ENCODE results near the gene C16orf96. TPM values are rescaled to one million over a fixed set of nuclear protein-coding genes. Genes with fewer than 3 reads are reported as not detected.
A peak's percentile ranks its signal among the peaks of the same experiment; 100 is the strongest.

The C16orf96 gene
- total and polyA plus RNA-seq, 2 donors = 0.05 TPM

DNA sequence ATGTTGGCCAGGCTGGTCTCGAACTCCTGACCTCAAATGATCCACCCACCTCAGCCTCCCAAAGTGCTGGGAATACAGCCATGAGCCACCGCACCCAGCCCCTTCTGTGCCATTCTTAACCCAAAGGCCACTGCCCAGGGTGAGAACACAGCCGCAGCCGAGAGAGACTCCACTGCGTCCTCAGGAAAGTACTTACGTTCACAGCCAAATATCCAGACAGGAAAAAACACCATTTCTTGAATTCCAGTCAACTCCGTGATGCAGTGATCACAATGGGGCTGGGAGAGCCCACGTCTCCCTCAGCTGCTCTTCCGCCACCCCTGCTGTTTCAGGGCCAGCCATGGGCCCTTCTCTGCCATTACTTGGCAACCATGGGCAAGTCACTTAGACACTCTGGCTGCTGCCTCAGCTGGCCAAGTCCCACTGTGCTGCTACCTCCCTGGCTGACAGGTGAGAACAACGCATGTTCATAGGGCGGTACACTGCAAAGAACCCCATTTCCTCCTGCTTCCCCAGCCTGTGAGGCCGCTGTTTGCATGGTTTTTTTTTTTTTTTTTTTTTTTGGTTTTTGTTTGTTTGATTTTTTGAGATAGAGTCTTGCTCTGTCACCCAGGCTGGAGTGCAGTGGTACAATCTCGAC is 21.9 kb upstream of the C16orf96 start:
- Histone ChIP-seq H3K27ac (ENCODE audit: low read depth in 1 of 2, low read length in 1 of 2) (peak overlapping the region; percentile 61 to 68), H3K4me1 (ENCODE audit: control insufficient read depth in 2 of 2, insufficient read depth in 2 of 2, low read length in 2 of 2) (peaks cover 28 to 84% of the 10 kb centered on the region in 2 donors), H3K4me3 (ENCODE audit: low read length in 2 of 2) (no peak overlapping the region), H3K27me3 (ENCODE audit: control insufficient read depth in 2 of 2, insufficient read depth in 1 of 2, low read length in 1 of 2) (peaks cover 0 to 15% of the 10 kb centered on the region in 2 donors), H3K9me3 (ENCODE audit: control insufficient read depth in 2 of 2, insufficient read depth in 1 of 2, low read length in 1 of 2) (peaks cover 1 to 7% of the 10 kb centered on the region in 2 donors), H3K36me3 (ENCODE audit: control insufficient read depth in 2 of 2, insufficient read depth in 2 of 2, low read length in 1 of 2) (peaks cover 8 to 14% of the 10 kb centered on the region in 2 donors)
- DNase-seq (ENCODE audit: low read depth in 6 of 9, low spot score in 9 of 9) = peak in 3 of 9 donors; percentile 47 to 78 (median 58)
- 83% methylated on average over 13 of the region's 13 CpGs for WGBS

DNA sequence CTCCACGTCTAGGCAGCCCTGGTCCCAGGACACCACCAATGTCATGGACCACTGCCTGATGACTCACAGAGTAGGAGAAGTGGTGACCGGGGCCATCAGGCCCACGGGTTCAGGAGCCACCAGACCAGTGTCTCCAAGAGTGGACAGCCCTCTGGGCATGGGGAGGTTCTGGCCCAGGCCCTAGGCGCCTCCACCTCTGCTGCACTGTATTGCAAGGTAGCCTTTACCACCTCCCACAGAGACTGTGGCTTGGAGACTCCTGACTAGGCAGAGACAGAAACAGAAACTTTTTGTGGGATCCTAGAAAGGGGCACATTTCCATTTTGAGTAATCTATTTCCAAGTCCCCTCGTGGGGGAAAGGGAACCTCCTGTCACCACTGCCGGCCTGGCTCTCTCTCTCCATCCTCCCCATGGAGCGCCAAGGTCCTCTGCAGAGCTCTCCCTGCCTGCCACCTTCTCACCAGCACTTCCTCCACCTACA is 20.5 kb upstream of the C16orf96 start:
- Histone ChIP-seq H3K27me3 (ENCODE audit: control insufficient read depth in 2 of 2, insufficient read depth in 1 of 2, low read length in 1 of 2) (peaks cover 0 to 15% of the 10 kb centered on the region in 2 donors), H3K9me3 (ENCODE audit: control insufficient read depth in 2 of 2, insufficient read depth in 1 of 2, low read length in 1 of 2) (peaks cover 1 to 17% of the 10 kb centered on the region in 2 donors), H3K36me3 (ENCODE audit: control insufficient read depth in 2 of 2, insufficient read depth in 2 of 2, low read length in 1 of 2) (peaks cover 8 to 14% of the 10 kb centered on the region in 2 donors), H3K4me1 (ENCODE audit: control insufficient read depth in 2 of 2, insufficient read depth in 2 of 2, low read length in 2 of 2) (peaks cover 18 to 70% of the 10 kb centered on the region in 2 donors), H3K27ac (ENCODE audit: low read depth in 1 of 2, low read length in 1 of 2) (no peak overlapping the region), H3K4me3 (ENCODE audit: low read length in 2 of 2) (no peak overlapping the region)
- no peak for DNase-seq (ENCODE audit: low read depth in 6 of 9, low spot score in 9 of 9)
- WGBS = 78% methylated on average over 7 of the region's 7 CpGs

DNA sequence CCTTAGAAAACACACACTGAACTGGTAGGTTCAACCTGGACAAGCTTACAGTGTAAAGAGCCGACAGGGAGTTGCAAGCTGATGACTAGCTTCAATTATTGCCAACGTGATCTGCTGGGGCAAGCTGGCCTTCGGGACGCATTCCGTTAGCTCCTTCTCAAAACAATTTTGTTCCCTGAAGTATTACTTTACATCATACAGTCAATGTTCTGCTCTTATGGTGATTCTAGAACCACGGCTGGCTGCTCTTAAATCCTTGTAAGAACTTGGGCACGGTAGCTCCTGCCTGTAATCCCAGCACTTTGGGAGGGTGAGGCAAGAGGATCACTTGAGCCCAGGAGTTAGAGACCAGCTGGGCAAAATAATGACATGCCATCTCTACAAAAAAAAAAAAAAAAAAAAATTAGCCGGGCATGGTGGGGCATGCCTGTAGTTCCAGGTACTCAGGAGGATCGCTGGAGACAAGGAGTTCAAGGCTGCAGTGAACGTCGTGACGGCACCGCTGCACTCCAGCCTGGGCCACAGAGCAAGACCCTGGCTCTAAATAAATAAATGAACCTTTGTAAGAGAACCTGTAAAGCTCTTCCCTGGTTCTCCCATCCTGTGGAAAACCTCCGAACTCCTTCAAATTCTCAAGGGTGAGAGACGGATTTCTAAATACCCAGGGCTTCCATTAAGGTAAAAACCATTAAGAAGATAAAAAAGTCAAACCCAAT is 19.6 kb upstream of the C16orf96 start:
- DNase-seq (ENCODE audit: low read depth in 6 of 9, low spot score in 9 of 9) = no peak
- no peak overlapping the region for H3K4me3 ChIP-seq (ENCODE audit: low read length in 2 of 2)
- no peak overlapping the region for H3K27ac ChIP-seq (ENCODE audit: low read depth in 1 of 2, low read length in 1 of 2)
- H3K36me3 ChIP-seq (ENCODE audit: control insufficient read depth in 2 of 2, insufficient read depth in 2 of 2, low read length in 1 of 2) = peaks cover 8 to 13% of the 10 kb centered on the region in 2 donors
- 94% methylated on average over 15 of the region's 15 CpGs for WGBS
- H3K9me3 ChIP-seq (ENCODE audit: control insufficient read depth in 2 of 2, insufficient read depth in 1 of 2, low read length in 1 of 2) = peaks cover 1 to 17% of the 10 kb centered on the region in 2 donors
- peaks cover 18 to 61% of the 10 kb centered on the region in 2 donors for H3K4me1 ChIP-seq (ENCODE audit: control insufficient read depth in 2 of 2, insufficient read depth in 2 of 2, low read length in 2 of 2)
- peaks cover 0 to 15% of the 10 kb centered on the region in 2 donors for H3K27me3 ChIP-seq (ENCODE audit: control insufficient read depth in 2 of 2, insufficient read depth in 1 of 2, low read length in 1 of 2)

DNA sequence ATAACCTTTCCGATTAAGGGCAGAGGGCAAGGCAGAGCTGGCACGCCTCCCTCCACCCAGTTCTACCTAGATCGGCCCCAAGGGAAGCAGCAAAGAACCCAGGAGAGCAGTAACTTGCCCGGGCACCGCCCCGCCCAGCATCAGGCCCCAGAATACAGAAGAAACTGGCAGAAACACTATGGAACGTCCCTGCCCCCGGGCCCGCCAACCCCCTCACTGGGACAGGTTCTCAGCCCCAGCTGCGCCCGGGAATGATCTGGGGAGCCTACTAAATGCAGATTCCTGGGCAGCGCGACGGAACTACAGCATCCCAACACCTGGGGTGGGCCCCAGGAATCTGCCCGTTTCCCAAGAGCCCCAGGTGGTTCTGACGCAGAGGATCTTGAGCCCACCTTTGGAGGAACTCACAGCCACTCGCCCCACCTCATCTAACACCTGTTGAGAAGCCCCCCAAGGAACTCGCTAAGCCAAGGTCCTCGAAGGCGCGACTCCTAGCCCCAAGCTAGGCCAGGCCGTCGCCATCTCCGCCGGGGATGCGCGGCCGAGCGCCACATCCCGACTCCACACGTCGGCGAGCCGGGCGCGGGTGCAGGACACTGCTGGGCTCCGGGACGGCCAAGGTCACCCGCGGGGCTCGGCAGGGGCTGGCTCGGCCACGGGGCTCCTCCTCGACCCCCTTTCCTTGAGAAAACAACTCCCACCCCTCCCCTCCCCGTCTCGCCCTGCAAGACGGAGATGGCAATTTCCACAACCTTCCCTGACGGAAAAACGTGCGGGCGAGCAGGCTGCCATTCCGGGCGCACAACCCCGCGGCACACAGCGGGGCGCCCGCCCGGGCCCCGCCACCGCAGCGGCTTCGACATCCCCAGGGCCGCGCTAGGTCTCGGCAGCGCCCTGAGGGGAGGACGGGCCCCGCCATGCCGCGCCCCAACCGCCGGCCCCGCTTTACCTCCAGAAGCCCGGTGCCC is 18.5 kb upstream of the C16orf96 start:
- H3K27ac ChIP-seq (ENCODE audit: low read depth in 1 of 2, low read length in 1 of 2) = peak overlapping the region in 1 of 2 donors; percentile 80
- WGBS = 20% methylated on average over 75 of the region's 75 CpGs

GRCh38 chr16:4538350-4539235 is 17.5 kb upstream of the C16orf96 start, which contains the start of gene CDIP1:
Gene CDIP1, minus strand, starts transcription at chr16:4538773. Its CDS starts 24,643 bp downstream, at chr16:4514130.
- Histone ChIP-seq H3K27ac (ENCODE audit: low read depth in 1 of 2, low read length in 1 of 2) (peak within 1 kb of the TSS; percentile 58 to 80), H3K9me3 (ENCODE audit: control insufficient read depth in 2 of 2, insufficient read depth in 1 of 2, low read length in 1 of 2) (peaks cover 1 to 17% of the 10 kb centered on the region in 2 donors), H3K36me3 (ENCODE audit: control insufficient read depth in 2 of 2, insufficient read depth in 2 of 2, low read length in 1 of 2) (peaks cover 0 to 2% of the 10 kb centered on the region in 2 donors), H3K4me1 (ENCODE audit: control insufficient read depth in 2 of 2, insufficient read depth in 2 of 2, low read length in 2 of 2) (peaks cover 18 to 43% of the 10 kb centered on the region in 2 donors), H3K27me3 (ENCODE audit: control insufficient read depth in 2 of 2, insufficient read depth in 1 of 2, low read length in 1 of 2) (peaks cover 0 to 15% of the 10 kb centered on the region in 2 donors), H3K4me3 (ENCODE audit: low read length in 2 of 2) (peak within 1 kb of the TSS; percentile 61 to 85)
- peak; percentile 80 to 95 (median 87) for DNase-seq (ENCODE audit: low read depth in 6 of 9, low spot score in 9 of 9)
- 6% methylated on average over 67 of the region's 67 CpGs for WGBS

More for the DNA sequence above, 18.5 kb upstream of the C16orf96 start:
- H3K4me1 ChIP-seq (ENCODE audit: control insufficient read depth in 2 of 2, insufficient read depth in 2 of 2, low read length in 2 of 2) = peaks cover 18 to 52% of the 10 kb centered on the region in 2 donors
- peaks cover 3% of the 10 kb centered on the region in 2 donors for H3K36me3 ChIP-seq (ENCODE audit: control insufficient read depth in 2 of 2, insufficient read depth in 2 of 2, low read length in 1 of 2)
- peaks cover 0 to 15% of the 10 kb centered on the region in 2 donors for H3K27me3 ChIP-seq (ENCODE audit: control insufficient read depth in 2 of 2, insufficient read depth in 1 of 2, low read length in 1 of 2)
- no peak for DNase-seq (ENCODE audit: low read depth in 6 of 9, low spot score in 9 of 9)
- H3K9me3 ChIP-seq (ENCODE audit: control insufficient read depth in 2 of 2, insufficient read depth in 1 of 2, low read length in 1 of 2) = peaks cover 1 to 17% of the 10 kb centered on the region in 2 donors
- H3K4me3 ChIP-seq (ENCODE audit: low read length in 2 of 2) = peak overlapping the region; percentile 61 to 85

GRCh38 chr16:4539716-4540284 is 16.3 kb upstream of the C16orf96 start:
- Histone ChIP-seq H3K27ac (ENCODE audit: low read depth in 1 of 2, low read length in 1 of 2) (no peak overlapping the region), H3K36me3 (ENCODE audit: control insufficient read depth in 2 of 2, insufficient read depth in 2 of 2, low read length in 1 of 2) (no peaks in the 10 kb centered on the region), H3K4me3 (ENCODE audit: low read length in 2 of 2) (no peak overlapping the region), H3K27me3 (ENCODE audit: control insufficient read depth in 2 of 2, insufficient read depth in 1 of 2, low read length in 1 of 2) (peaks cover 0 to 15% of the 10 kb centered on the region in 2 donors), H3K4me1 (ENCODE audit: control insufficient read depth in 2 of 2, insufficient read depth in 2 of 2, low read length in 2 of 2) (peaks cover 14 to 31% of the 10 kb centered on the region in 2 donors), H3K9me3 (ENCODE audit: control insufficient read depth in 2 of 2, insufficient read depth in 1 of 2, low read length in 1 of 2) (peaks cover 1 to 17% of the 10 kb centered on the region in 2 donors)
- DNase-seq (ENCODE audit: low read depth in 6 of 9, low spot score in 9 of 9) = no peak
- WGBS = 96% methylated on average over 2 of the region's 2 CpGs

GRCh38 chr16:4544473-4544872 is 11.7 kb upstream of the C16orf96 start:
- Histone ChIP-seq H3K4me1 (ENCODE audit: control insufficient read depth in 2 of 2, insufficient read depth in 2 of 2, low read length in 2 of 2) (peaks cover 0 to 9% of the 10 kb centered on the region in 2 donors), H3K4me3 (ENCODE audit: low read length in 2 of 2) (no peak overlapping the region), H3K27me3 (ENCODE audit: control insufficient read depth in 2 of 2, insufficient read depth in 1 of 2, low read length in 1 of 2) (no peaks in the 10 kb centered on the region), H3K36me3 (ENCODE audit: control insufficient read depth in 2 of 2, insufficient read depth in 2 of 2, low read length in 1 of 2) (no peaks in the 10 kb centered on the region), H3K9me3 (ENCODE audit: control insufficient read depth in 2 of 2, insufficient read depth in 1 of 2, low read length in 1 of 2) (peaks cover 0 to 8% of the 10 kb centered on the region in 2 donors), H3K27ac (ENCODE audit: low read depth in 1 of 2, low read length in 1 of 2) (no peak overlapping the region)
- DNase-seq (ENCODE audit: low read depth in 6 of 9, low spot score in 9 of 9) = no peak
- WGBS = 96% methylated on average over 8 of the region's 8 CpGs

Data from thymus (tissue), 11 donors.